ENCODE data around the gene NACC1.
"Not testable (repeated sequence)": the region's sequence is repeated elsewhere in the genome, so short reads cannot be mapped to it uniquely, and the experiment has no call there.

DNA sequence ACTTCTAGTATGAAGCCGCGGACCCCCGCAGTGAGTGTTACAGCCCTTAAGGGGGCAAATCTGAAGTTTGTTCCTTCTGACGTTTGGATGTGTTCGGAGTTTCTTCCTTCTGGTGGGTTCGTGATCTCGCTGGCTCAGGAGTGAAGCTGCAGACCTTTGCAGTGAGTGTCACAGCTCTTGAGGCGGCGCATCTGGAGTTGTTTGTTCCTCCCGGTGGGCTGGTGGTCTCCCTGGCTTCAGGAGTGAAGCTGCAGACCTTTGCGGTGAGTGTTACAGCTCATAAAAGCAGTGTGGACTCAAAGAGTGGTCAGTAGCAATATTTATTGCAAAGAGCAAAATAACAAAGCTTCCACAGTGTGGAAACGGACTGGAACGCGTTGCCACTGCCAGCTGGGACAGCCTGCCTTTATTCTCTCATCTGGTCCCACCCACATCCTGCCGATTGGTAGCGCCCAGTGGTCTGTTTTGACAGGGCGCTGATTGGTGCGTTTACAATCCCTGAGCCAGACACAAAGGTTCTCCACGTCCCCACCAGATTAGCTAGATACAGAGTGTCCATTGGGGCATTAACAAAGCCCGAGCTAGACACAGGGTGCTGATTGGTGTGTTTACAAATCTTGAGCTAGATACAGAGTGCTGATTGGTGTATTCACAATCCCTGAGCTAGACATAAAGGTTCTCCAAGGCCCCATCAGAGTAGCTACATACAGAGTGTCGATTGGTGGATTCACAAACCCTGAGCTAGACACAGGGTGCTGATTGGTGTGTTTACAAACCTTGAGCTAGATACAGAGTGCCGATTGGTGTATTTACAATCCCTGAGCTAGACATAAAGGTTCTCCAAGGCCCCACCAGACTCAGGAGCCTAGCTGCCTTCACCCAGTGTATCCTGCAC lies 67.9 kb downstream of the NACC1 start:
- not testable (repeated sequence) for TF ChIP-seq POLR2A (IDR thresholded peaks at IDR 0.05; ENCODE audit: extremely low read depth, insufficient read length)
- TF ChIP-seq, protein P1, sequence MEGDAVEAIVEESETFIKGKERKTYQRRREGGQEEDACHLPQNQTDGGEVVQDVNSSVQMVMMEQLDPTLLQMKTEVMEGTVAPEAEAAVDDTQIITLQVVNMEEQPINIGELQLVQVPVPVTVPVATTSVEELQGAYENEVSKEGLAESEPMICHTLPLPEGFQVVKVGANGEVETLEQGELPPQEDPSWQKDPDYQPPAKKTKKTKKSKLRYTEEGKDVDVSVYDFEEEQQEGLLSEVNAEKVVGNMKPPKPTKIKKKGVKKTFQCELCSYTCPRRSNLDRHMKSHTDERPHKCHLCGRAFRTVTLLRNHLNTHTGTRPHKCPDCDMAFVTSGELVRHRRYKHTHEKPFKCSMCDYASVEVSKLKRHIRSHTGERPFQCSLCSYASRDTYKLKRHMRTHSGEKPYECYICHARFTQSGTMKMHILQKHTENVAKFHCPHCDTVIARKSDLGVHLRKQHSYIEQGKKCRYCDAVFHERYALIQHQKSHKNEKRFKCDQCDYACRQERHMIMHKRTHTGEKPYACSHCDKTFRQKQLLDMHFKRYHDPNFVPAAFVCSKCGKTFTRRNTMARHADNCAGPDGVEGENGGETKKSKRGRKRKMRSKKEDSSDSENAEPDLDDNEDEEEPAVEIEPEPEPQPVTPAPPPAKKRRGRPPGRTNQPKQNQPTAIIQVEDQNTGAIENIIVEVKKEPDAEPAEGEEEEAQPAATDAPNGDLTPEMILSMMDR (IDR thresholded peaks at IDR 0.05; ENCODE audit: low read depth, low read length) = not testable (repeated sequence)
- TF ChIP-seq, protein P2, sequence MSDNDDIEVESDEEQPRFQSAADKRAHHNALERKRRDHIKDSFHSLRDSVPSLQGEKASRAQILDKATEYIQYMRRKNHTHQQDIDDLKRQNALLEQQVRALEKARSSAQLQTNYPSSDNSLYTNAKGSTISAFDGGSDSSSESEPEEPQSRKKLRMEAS (IDR thresholded peaks at IDR 0.05; ENCODE audit: low read depth, low read length) = not testable (repeated sequence)

Measured in NB4 (cell line).